ENCODE results near the gene ACTL7B.

ACTL7B gene

GRCh38 chr9:108866001-108866420, 10.2 kb upstream of the ACTL7B start:
- H3K27ac ChIP-seq (ENCODE audit: low read depth, low read length): no peak overlapping the region
- no peaks in the 10 kb centered on the region for H3F3A ChIP-seq (ENCODE audit: insufficient read depth)
- H3K36me3 ChIP-seq (ENCODE audit: low read length): no peaks in the 10 kb centered on the region
- no peaks in the 10 kb centered on the region for H3K9me2 ChIP-seq (replicated peaks; ENCODE audit: insufficient read depth, low read length)
- H3K4me3 ChIP-seq (ENCODE audit: insufficient read depth, low read length, poor library complexity, severe bottlenecking): no peak overlapping the region
- no peaks in the 10 kb centered on the region for H4K20me1 ChIP-seq (ENCODE audit: low read depth, low read length)
- no peak overlapping the region for H3K4me2 ChIP-seq (ENCODE audit: low read depth, low read length, poor library complexity, severe bottlenecking)
- H3K9ac ChIP-seq (ENCODE audit: low read length): no peak overlapping the region
- H3K27me3 ChIP-seq (ENCODE audit: low read length): no peaks in the 10 kb centered on the region
- TF ChIP-seq EZH2phosphoT487 (conservative IDR thresholded peaks at IDR 0.05; ENCODE audit: low read length) (no peak), CTCF (IDR thresholded peaks at IDR 0.05; ENCODE audit: insufficient read depth, low read length, poor library complexity, severe bottlenecking) (no peak)
- H2AFZ ChIP-seq (ENCODE audit: low read depth, low read length, severe bottlenecking): no peak overlapping the region
- H3K9me3 ChIP-seq (ENCODE audit: insufficient read depth, low read length): no peaks in the 10 kb centered on the region
- H3K79me2 ChIP-seq (ENCODE audit: insufficient read depth, low read length): no peaks in the 10 kb centered on the region

GRCh38 chr9:108865037-108865436, 9.3 kb upstream of the ACTL7B start:
- Histone ChIP-seq H3K27me3 (ENCODE audit: low read length) (no peaks in the 10 kb centered on the region), H3F3A (ENCODE audit: insufficient read depth) (no peaks in the 10 kb centered on the region), H2AFZ (ENCODE audit: low read depth, low read length, severe bottlenecking) (no peak overlapping the region), H4K20me1 (ENCODE audit: low read depth, low read length) (no peaks in the 10 kb centered on the region), H3K79me2 (ENCODE audit: insufficient read depth, low read length) (no peaks in the 10 kb centered on the region), H3K9ac (ENCODE audit: low read length) (no peak overlapping the region), H3K27ac (ENCODE audit: low read depth, low read length) (no peak overlapping the region), H3K9me2 (replicated peaks; ENCODE audit: insufficient read depth, low read length) (no peaks in the 10 kb centered on the region), H3K9me3 (ENCODE audit: insufficient read depth, low read length) (no peaks in the 10 kb centered on the region), H3K4me2 (ENCODE audit: low read depth, low read length, poor library complexity, severe bottlenecking) (no peak overlapping the region), H3K36me3 (ENCODE audit: low read length) (no peaks in the 10 kb centered on the region), H3K4me3 (ENCODE audit: insufficient read depth, low read length, poor library complexity, severe bottlenecking) (no peak overlapping the region)
- no peak for TF ChIP-seq CTCF (IDR thresholded peaks at IDR 0.05; ENCODE audit: insufficient read depth, low read length, poor library complexity, severe bottlenecking)
- no peak for TF ChIP-seq EZH2phosphoT487 (conservative IDR thresholded peaks at IDR 0.05; ENCODE audit: low read length)

GRCh38 chr9:108864446-108864845, 8.7 kb upstream of the ACTL7B start:
- no peaks in the 10 kb centered on the region for H3K79me2 ChIP-seq (ENCODE audit: insufficient read depth, low read length)
- no peaks in the 10 kb centered on the region for H3K9me2 ChIP-seq (replicated peaks; ENCODE audit: insufficient read depth, low read length)
- H3K36me3 ChIP-seq (ENCODE audit: low read length): no peaks in the 10 kb centered on the region
- H3K9ac ChIP-seq (ENCODE audit: low read length): no peak overlapping the region
- H3K4me2 ChIP-seq (ENCODE audit: low read depth, low read length, poor library complexity, severe bottlenecking): no peak overlapping the region
- H4K20me1 ChIP-seq (ENCODE audit: low read depth, low read length): no peaks in the 10 kb centered on the region
- H3K27me3 ChIP-seq (ENCODE audit: low read length): no peaks in the 10 kb centered on the region
- no peaks in the 10 kb centered on the region for H3F3A ChIP-seq (ENCODE audit: insufficient read depth)
- no peak overlapping the region for H3K27ac ChIP-seq (ENCODE audit: low read depth, low read length)
- no peaks in the 10 kb centered on the region for H3K9me3 ChIP-seq (ENCODE audit: insufficient read depth, low read length)
- no peak overlapping the region for H2AFZ ChIP-seq (ENCODE audit: low read depth, low read length, severe bottlenecking)
- H3K4me3 ChIP-seq (ENCODE audit: insufficient read depth, low read length, poor library complexity, severe bottlenecking): no peak overlapping the region
- TF ChIP-seq EZH2phosphoT487 (conservative IDR thresholded peaks at IDR 0.05; ENCODE audit: low read length) (no peak), CTCF (IDR thresholded peaks at IDR 0.05; ENCODE audit: insufficient read depth, low read length, poor library complexity, severe bottlenecking) (no peak)

Data from SU-DHL-6 (cell line).